Neutrophil (primary cell): ENCODE results near the gene REEP3.

Experiments used
- H3K27ac ChIP-seq: fragments of 200-600 bp; sonication (generic); 2 replicates; pipeline ENCODE4 v1.5.1; 2016; ENCODE audit warnings: mild to moderate bottlenecking, moderate library complexity
- H3K27me3 ChIP-seq: fragments of 200-600 bp; sonication (generic); 2 replicates; pipeline ENCODE4 v1.6.0; 2016; ENCODE audit warnings: mild to moderate bottlenecking
- H3K36me3 ChIP-seq: fragments of 200-600 bp; sonication (generic); 2 replicates; pipeline ENCODE4 v1.5.1; 2017
- H3K4me1 ChIP-seq, 2 experiments: fragments of 200-600 bp in 1 of 2; sonication (generic) in 1 of 2; 1 replicate in 1 of 2; 2 replicates in 1 of 2; pipeline versions ENCODE4 v1.5.1 to v1.6.1; 2013 to 2016; ENCODE audit warnings: low read depth in 1 of 2, low read length in 1 of 2, mild to moderate bottlenecking in 1 of 2, moderate library complexity in 1 of 2; ENCODE audit not compliant: control insufficient read depth in 1 of 2, insufficient read depth in 1 of 2
- H3K4me3 ChIP-seq, 2 experiments: fragments of 200-600 bp in 1 of 2; sonication (generic) in 1 of 2; 1 replicate in 1 of 2; 2 replicates in 1 of 2; pipeline ENCODE4 v1.5.1; 2013 to 2016; ENCODE audit warnings: low read depth in 1 of 2, low read length in 1 of 2, mild to moderate bottlenecking in 1 of 2, moderate library complexity in 1 of 2
- H3K9me3 ChIP-seq: fragments of 200-600 bp; sonication (generic); 2 replicates; pipeline ENCODE4 v1.5.1; 2016
- TF ChIP-seq, protein P1 (sequence below): fragments of 200-600 bp; sonication (generic); IDR thresholded peaks from 2 replicates; pipeline ENCODE4 v1.5.1; 2016; ENCODE audit warnings: antibody characterized with exemption

Gene REEP3

DNA sequence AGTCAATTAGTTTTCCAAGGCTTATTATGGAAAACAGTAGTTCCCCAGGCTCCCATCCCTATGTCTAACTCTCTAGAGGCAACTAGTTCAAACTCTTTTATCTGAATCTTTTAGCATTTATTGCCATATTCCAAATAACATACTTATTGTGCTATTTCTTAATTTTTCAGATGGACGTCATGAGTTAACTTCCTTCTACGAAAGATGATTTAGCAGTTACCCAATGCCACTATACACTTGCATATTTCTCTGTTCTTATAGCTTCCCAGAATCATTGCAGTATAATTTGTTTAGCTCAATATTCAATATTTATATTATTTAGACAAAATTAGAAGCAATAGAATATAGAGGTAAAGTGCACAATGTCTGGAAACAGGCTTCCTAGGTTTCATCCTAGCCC is 52.8 kb downstream of the REEP3 start:
- no peaks in the 10 kb centered on the region for H3K9me3 ChIP-seq
- TF ChIP-seq, protein P1, sequence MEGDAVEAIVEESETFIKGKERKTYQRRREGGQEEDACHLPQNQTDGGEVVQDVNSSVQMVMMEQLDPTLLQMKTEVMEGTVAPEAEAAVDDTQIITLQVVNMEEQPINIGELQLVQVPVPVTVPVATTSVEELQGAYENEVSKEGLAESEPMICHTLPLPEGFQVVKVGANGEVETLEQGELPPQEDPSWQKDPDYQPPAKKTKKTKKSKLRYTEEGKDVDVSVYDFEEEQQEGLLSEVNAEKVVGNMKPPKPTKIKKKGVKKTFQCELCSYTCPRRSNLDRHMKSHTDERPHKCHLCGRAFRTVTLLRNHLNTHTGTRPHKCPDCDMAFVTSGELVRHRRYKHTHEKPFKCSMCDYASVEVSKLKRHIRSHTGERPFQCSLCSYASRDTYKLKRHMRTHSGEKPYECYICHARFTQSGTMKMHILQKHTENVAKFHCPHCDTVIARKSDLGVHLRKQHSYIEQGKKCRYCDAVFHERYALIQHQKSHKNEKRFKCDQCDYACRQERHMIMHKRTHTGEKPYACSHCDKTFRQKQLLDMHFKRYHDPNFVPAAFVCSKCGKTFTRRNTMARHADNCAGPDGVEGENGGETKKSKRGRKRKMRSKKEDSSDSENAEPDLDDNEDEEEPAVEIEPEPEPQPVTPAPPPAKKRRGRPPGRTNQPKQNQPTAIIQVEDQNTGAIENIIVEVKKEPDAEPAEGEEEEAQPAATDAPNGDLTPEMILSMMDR, result no peak
- H3K36me3 ChIP-seq, result peaks cover 5% of the 10 kb centered on the region
- no peak overlapping the region for H3K4me3 ChIP-seq
- no peak overlapping the region for H3K27ac ChIP-seq
- H3K27me3 ChIP-seq, result no peaks in the 10 kb centered on the region
- peaks cover 0 to 5% of the 10 kb centered on the region in 2 experiments for H3K4me1 ChIP-seq

DNA sequence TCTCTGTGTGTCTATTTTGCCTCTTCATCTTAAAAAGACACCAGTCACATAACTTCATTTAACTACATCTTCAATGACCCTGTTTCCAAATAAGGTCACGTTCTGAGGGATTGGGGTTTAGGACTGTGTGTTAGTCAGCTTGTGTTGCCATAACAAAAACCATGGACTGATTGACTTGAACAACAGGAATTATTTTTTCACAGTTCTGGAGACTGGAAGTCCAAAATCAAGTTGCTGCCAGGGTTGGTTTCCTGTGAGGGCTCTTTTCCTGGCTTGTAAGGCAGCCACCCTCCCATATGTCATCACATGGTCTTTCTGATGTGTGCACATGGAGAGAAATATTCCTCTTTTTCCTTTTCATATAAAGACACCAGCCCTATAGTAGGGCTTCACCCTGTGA is 55.3 kb downstream of the REEP3 start:
- H3K36me3 ChIP-seq, result no peaks in the 10 kb centered on the region
- H3K27me3 ChIP-seq, result no peaks in the 10 kb centered on the region
- TF ChIP-seq, protein P1, result no peak
- H3K9me3 ChIP-seq, result no peaks in the 10 kb centered on the region
- peaks cover 0 to 5% of the 10 kb centered on the region in 2 experiments for H3K4me1 ChIP-seq
- no peak overlapping the region for H3K4me3 ChIP-seq
- no peak overlapping the region for H3K27ac ChIP-seq

DNA sequence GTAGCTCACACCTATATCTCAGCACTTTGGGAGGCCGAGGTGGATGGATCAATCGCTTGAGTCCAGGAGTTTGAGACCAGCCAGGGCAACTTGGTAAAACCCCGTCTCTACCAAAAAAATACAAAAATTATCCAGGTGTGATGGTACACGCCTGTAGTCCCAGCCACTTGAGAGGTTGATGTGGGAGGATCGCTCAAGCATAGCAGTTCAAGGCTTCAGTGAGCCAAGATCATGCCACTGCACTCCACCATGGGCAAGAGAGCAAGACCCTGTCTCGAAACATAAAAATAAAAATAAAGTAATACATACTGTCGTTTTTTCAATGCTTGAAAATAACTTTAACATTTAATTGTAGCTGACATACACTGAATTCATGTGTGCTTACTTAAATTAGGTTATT is 57.3 kb downstream of the REEP3 start:
- Histone ChIP-seq H3K27me3 (no peaks in the 10 kb centered on the region), H3K4me3 (no peak overlapping the region), H3K4me1 (peaks cover 0 to 5% of the 10 kb centered on the region in 2 experiments), H3K9me3 (no peaks in the 10 kb centered on the region), H3K36me3 (no peaks in the 10 kb centered on the region), H3K27ac (no peak overlapping the region)
- TF ChIP-seq, protein P1, result no peak

DNA sequence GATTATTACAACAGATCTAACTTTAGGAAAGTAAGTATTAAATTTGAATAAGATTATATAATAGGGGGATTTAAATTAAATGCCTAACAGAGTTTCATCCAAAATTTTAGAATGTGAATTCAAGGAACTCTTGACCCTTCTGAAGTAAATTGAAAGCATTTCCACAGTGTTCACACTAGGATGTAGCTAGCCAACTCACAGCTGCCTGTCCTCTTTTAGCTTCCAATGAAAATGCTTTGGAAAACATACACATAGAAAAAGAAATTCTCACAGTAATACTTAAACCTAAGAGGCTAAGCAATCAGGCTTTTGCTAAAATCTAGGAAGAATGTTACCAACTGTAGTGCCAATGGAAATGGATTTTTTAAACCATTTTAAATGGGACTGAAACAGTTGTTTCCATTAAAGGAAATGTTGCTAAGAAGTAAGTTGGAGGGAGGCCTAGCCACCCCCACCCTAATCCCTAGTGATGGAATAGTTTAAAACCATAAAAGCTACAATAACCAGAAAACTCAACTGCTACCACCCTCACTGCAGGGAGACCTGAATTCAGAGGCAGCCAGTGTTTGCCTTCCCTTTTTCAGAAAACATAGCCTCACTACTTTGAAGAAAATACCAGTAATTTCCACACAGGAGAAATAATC is 58.3 kb downstream of the REEP3 start:
- Histone ChIP-seq H3K4me1 (no peaks in the 10 kb centered on the region), H3K27ac (no peak overlapping the region), H3K36me3 (no peaks in the 10 kb centered on the region), H3K27me3 (no peaks in the 10 kb centered on the region), H3K4me3 (no peak overlapping the region), H3K9me3 (no peaks in the 10 kb centered on the region)
- TF ChIP-seq, protein P1, result no peak

DNA sequence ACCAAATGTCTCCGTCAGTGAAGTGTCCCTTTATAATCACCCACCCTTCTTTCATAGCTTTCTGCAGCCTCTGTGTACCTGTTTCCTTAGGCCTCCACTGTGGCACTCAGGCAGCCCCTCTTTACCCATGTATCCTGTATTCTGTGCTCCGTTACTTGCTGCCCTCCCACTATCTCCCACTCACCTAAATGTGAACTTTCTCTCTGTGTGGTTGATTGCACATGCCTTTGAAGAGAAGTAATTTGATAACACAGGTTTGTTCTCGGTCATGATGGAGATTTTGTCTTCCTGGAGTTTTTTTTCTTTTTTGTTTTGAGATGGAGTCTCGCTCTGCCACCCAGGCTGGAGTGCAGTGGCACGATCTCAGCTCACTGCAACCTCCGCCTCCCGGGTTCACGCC is 61.5 kb downstream of the REEP3 start:
- Histone ChIP-seq H3K9me3 (no peaks in the 10 kb centered on the region), H3K4me1 (no peaks in the 10 kb centered on the region), H3K4me3 (no peak overlapping the region), H3K27ac (no peak overlapping the region), H3K36me3 (no peaks in the 10 kb centered on the region), H3K27me3 (no peaks in the 10 kb centered on the region)
- TF ChIP-seq, protein P1, result no peak

DNA sequence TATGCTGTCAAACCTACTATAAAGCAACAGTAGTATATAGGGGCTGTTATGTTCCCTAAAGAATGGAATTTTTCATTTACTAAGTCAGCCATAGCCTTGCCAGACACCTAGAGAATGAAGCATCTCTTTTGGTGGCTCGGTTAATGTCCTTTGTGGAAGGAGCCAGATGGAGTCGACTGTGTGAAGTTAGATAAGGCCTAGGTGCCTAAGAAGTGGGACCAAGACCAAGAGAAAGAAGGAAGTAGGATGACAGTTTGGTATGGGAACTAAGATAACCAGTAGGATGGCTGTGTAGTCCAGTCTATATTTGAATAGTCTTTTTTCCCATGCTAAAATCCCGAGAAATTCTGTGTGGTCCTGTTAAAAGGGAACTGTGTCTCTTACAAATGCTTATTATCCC is 62.2 kb downstream of the REEP3 start:
- TF ChIP-seq, protein P1, result no peak
- no peaks in the 10 kb centered on the region for H3K9me3 ChIP-seq

More for the DNA sequence above, 62.2 kb downstream of the REEP3 start:
- H3K27me3 ChIP-seq, result no peaks in the 10 kb centered on the region
- no peak overlapping the region for H3K4me3 ChIP-seq
- no peaks in the 10 kb centered on the region for H3K4me1 ChIP-seq
- no peaks in the 10 kb centered on the region for H3K36me3 ChIP-seq
- H3K27ac ChIP-seq, result no peak overlapping the region
